GM18508 (cell line): ENCODE data around the gene SLC2A11.
"Not testable (repeated sequence)": the region's sequence is repeated elsewhere in the genome, so short reads cannot be mapped to it uniquely, and the experiment has no call there.

Experiments
- ATAC-seq: cut with Tn5 transposase; IDR thresholded peaks from one replicate; pipeline ENCODE4 v1.9.1; 2021; ENCODE audit warnings: moderate number of reproducible peaks; ENCODE audit not compliant: insufficient read depth, unreplicated experiment

The SLC2A11 gene

DNA sequence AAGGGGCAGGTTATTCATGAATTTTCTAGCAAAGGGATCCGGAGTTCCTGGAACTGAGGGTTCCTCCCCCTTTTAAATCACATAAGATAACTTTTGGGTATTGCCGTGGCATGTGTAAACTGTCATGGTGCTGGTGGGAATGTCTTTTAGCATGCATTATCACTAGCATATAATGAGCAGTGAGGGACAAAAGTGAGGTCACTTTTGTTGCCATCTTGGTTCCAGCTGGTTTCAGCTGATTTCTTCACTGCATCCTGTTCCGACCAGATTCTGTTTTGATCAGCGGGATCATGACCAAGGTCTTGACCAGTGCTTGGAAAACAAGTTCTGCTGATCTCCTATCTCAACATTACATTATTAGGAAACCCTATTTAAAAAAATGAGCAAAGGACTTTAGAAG, 43.9 kb downstream of the SLC2A11 start:
- ATAC-seq: no peak

DNA sequence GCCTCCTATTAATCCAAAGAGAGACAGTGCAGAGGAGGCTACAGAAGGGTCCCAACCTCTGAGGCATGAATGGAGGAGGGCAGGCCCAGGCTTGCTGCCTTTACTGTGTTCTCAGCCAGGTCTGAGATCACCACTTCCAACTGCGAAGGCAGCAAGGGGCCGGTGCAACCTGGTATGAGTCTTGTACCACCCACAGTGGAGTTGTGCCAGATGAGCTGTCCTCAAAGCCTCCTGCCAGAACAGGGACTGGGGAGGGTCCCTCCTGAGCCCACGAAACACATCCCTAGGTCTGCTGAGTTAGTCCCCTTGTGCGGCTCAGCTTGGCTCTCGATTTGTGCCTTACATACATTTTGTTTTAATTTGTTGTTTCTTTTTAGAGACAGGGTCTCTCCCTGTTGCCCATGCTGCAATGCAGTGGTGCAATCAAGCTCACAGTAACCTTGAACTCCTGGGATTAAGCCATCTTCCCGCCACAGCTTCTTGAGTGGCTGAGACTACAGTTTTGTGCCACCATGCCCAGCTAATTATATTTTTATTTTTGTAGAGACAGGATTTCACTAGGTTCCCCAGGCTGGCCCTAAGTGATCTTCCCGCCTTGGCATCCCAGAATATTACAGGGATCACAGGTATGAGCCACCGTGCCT, 45.8 kb downstream of the SLC2A11 start:
- ATAC-seq: no peak

DNA sequence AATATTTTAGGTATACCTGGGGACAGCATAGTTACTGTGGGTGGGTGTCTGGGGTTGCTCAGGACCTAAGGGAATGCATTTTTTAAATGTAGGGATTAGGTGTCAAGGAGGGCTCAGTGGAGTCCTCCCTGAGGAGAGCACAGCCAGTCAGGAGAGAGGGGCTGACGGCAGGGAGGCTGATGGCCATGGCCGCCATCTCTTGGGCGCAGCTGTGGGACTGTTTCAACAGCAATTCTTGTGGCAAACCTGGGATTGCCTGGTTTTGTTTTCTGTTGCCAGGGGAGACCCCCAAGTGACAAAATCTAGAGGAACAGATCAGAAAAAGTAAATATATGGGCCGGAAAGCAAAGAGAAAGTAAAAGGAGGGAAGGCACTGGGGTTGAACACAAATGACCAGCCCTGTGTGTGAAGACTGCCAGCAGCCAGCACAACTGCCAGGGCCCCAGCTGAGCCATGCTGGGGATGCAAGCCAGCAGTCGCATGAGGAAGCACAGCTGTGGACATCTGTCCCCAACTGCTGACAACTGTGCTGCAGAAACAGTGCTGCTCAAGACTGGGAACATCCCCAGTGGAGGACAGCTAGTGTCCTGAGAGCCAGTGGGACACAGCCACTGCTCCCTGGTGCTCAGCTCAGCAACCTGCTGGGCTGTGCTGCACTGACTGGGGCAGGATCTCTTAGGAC, 47.0 kb downstream of the SLC2A11 start:
- ATAC-seq: no peak

DNA sequence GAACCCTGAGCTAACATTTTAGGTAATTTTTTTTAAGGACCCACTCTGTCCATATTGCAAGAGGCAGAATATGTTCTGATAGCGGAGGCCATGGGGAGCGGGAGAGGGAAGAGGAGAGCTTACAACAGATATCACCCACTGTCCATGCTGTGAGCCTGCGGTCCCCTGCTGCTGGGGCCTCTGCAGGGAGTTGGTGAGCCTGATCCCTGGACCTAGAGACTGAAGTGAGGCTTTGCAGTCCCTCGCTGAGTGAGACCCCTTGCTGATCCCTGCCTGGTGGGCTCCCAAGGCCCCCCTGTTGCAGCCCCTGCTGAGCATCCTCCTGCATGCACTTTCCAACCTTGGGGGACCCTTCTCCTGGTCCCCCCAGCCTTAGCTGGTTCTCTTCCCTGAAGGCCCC, 49.0 kb downstream of the SLC2A11 start:
- no peak for ATAC-seq

DNA sequence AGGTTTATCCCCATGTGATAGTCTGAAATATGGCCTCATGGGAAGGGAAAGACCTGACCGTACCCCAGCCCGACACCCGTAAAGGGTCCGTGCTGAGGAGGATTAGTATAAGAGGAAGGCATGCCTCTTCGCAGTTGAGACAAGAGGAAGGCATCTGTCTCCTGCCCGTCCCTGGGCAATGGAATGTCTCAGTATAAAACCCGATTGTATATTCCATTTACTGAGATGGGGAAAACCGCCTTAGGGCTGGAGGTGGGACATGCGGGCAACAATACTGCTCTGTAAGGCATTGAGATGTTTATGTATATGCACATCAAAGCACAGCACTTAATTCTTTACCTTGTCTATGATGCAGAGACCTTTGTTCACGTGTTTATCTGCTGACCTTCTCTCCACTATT, 49.7 kb downstream of the SLC2A11 start:
- not testable (repeated sequence) for ATAC-seq

DNA sequence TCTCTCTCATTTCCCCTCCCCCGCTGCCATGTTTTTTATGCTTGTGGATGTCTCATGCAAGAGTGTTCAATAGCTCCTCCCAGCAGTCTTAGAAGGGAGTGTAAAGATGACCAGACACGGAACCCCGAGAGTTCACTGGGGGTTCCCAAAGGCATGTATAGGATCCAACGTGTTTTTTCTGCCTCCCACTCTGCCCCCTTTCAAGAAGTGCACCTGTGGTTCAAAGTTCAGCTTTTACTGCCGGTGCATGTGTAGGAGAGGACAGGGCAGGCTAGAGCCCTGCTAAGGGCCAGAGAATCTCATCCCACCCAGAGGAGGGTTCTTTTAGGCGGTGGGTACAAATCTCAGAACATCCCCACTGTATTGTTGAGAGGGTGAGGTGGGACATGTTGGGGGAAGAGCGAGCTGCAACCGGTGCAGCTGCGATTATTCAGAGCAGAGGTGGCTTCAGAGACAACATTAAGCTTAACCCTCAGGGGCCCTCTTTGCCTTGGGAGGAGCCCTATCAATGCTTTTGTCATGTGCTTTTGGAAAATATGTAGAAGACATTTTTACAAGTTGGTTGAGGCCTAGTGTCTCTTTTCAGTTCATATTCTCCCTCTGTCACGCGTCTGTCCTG, 51.0 kb downstream of the SLC2A11 start:
- ATAC-seq: no peak

DNA sequence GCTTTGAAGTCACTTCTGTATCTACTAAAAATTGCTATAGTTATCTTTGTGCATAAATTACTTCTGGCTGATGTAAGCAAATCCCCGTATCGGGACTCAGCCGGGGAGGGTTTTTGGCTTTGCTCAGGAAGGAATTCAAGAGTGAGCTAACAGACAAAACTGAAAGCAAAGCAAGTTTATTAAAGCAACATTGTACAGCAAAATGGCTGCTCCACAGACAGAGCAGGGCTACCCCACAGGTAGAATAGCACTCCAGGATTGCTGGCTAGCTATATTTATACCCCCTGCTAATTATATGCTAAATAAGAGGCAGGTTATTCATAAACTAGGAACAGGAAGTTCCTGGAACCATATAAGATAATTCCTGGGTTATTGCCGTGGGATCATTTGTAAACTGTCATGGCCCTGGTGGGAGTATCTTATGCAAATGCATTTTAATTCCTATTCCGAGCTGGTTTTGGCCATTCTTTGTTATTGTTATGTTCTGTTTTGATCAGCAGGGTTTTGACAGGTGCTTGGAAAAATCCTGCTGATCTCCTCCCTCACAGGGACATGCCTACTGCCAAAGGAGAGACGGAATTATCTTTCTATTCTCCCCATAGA, 51.7 kb downstream of the SLC2A11 start:
- ATAC-seq: no peak

DNA sequence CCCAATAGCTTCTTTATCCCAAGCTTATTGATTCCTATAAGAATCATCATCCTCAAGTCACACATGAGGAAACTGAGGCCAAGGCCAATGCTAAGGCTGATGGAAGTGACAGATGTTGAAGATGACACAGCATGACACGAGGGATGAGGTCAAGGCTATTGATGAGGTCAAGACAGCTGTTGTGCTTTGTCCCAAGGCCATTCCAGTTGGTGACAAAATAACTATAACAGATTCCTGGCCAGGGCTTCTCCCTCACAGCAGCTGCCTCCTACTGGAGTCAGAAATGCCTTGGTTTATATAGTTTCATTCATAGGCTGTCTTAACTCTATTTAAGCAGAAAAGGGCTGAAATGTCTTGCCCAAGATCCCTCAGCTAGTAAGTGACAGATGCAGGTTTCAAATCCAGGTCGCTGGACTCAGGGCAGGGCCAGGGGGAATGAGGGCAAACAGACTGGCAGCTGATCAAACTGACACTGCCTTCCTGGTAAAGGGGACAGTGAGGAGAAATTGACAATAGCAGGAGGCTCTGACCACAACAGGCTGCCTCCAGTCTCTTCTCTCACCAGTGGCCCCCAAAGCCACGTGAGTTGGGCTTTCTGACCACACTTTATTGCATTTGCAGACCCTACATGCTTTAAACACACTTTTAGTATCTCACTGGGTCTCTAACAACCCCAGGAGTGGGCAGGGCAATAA, 53.0 kb downstream of the SLC2A11 start:
- ATAC-seq: no peak

DNA sequence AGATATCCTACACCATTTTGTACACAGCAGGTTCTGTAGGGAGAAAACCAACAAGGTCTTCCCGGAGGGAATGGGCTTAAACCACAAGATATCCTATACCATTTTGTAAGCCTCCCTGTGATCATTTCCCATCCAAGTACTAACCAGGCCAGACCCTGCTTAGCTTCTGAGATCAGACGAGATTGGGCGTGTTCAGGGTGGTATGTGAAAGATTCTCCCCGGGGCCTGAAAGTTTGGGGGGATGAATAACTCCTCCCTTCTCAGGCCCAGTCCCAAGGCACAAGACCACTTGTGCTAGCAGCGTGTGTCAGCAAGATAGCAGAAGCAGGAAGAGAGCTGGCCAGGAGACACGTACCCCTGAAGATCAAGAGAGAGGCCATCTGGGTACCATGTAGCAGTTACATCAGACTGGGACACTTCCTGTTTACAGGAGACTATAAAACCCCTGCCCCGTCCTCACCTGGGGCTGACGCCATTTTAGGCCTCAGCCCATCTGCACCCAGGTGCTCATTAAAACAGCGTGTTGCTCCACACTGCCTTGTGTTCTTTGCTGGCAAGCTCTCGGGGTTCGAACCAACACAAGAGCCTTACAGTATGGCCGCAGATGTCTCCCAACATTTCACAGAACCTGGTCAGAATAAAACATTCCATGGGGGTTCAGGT, 53.8 kb downstream of the SLC2A11 start:
- ATAC-seq: no peak

DNA sequence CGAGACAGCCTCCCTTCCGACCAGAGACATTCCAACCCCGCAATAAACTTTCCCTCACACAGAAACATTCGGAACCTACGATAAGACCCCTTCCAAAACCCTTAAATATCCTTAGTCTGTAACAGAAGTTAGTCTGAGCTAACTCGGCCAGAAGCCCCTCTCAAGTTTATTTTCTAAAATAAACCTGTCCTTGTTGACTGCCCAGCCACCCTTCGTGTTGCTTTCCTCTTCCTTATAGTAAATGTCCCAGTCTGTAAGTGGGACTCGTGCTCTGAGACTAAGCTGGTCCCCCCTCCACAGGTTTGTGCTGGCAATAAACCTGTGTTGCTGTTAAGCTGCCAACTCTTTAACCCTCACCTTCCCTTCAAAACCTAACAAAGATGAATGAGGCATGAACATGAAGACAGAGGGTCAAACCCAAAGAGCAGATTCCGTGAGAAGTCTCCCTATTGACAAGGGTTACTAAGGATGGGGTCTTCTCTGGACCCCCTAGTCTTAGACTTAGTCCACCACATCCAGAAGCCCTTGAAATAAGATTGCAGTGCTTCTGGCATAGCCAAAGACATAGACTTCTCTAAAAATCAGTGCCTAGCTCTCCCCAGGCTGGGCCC, 54.7 kb downstream of the SLC2A11 start:
- no peak for ATAC-seq

DNA sequence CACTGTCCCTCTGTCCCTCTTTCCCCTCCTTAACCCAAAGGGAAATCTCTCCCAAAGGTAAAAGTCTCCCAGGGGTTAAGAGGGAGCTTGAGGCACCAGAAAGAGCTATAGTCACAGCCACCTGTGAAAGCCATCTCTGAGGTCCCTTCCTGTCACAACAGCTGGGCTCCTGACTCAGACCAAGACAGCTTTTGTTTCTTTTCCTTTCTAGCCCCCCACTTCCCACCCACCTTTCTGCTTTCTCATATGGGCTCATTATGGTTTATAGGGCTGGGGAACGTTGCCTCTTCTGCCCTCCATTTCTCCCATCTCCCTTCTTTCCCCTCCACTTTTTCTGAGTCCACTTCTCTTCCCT, 55.6 kb downstream of the SLC2A11 start:
- no peak for ATAC-seq

DNA sequence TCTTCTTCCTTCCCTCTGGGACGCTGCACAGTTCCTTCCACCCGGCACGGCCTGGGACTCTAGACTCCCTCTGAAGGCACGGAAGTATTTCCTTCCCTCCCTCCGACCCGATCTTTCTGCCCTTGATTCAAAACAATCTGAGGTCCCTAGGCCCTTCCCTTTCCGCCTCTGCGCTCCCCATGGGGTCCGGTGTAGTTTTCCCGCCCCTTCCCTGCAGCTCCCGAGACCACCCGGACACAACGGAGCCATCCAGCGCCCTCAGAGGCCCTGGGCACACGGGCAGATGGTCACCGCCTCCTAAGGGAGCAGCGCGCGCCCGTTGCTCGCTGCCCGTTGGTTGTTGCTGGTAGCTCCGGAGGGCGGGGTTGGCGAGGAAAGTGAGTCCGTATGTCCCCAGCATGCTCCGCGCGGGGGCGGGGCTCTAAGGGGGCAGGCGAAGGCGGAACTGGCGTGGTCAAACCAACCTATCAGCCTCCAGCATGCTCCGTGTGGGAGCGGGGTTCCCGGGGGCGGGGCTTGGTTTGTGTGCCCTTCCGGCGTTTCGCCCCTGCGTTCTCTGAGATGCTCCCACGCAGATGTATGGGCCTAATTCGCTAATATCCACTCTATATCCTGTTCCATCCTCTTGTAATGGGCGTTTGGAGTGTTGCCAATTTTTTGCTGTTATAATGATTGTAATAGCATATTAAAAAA, 56.1 kb downstream of the SLC2A11 start:
- ATAC-seq: peak; percentile 66

DNA sequence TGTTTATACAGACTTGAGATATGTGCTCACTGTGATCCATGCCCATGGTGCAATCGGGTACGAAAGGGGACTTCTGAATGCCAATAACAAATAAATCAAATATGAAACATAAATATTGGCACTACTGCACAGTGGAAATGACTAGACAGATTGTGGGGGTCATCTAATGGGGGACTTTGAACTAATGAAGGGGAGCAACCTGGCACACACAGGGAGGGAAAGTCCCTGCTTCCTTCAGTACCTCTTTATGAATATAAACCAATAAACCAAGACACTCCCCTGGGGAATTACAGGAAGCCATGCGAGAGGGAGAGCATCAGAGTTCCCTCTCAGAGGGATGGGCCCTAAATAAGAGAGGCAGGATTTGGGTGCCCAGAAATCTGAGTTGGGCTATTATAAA, 57.6 kb downstream of the SLC2A11 start:
- ATAC-seq: no peak

DNA sequence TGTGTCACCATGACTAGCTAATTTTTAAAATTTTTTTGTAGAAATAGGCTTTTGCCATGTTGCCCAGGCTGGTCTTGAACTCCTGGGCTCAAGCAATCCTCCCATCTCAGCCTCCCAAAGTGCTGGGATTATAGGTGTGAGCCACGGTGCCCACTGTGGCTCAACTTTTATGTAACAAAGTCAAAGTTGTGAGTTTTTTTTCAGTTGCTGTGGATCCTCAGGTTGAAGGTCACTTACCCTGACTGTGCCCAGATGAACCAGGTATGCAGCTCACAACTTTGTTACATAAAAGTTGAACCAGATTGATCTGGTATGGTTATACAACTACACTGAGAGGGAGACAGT, 62.6 kb downstream of the SLC2A11 start:
- ATAC-seq: not testable (repeated sequence)

DNA sequence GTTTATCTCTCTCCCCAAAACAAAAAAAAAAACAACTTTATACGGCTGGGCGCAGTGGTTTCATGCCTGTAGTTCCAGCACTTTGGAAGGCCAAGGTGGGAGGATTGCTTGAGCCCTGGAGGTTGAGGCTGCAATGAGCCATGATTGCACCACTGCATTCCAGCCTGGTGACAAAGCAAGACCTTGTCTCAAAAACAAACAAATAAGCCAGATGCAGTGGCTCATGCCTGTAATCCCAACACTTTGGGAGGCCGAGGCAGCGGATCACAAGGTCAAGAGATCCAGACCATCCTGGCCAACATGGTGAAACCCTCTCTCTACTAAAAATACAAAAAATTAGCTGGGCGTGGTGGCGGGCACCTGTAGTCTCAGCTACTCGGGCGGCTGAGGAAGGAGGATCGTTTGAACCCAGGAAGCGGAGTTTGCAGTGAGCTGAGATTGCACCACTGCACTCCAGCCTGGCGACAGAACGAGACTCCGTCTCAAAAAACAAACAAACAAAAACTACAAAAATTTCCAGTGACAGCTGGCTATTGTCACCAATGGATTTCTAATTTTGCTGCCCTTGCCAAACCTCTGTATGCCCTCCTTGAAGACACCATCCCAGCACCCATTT, 64.0 kb downstream of the SLC2A11 start:
- not testable (repeated sequence) for ATAC-seq

DNA sequence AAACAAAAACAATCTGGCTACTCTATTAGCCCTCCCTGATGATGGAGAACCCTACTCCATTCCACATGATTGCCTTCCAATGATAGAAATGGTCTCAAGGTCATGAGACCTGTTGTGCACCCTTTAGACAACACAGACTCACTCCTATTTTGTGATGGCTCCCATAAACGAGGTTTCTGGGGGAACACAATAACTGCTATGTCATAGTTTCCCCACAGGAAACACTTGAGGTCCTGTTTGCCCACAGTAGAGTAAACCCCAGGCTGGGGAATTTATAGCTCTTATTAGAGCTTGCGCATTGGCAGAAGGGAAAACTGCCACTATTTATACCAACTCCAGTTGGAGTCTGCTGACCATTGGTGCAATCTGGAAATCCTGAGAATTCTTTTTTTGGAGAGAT, 65.2 kb downstream of the SLC2A11 start:
- ATAC-seq: no peak

DNA sequence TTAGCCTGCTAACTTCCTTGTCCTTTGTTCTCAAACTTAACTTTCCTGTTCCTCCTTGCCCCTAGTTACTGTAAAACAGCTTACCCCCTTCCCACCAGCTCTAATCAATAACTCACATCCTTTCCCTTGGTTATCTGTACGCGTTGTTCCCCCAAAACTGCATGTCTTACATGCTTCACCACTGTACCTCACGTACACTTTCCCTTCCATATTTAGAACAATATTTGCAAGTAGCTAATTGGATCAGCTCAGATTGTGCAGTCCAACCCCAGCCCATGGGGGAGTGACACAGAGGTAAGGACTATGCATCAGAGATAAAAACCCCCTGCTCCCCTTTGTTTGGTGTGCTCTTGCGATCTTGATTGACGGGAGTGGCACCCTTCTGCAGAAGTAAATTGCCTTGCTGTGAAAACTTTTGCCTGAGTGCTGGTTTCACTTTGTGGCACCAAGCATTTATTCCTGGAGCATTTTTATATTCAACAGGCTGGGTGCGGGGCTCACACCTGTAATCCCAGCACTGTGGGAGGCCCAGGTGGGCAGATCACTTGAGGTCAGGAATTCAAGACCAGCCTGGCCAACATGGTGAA, 67.4 kb downstream of the SLC2A11 start:
- no peak for ATAC-seq

DNA sequence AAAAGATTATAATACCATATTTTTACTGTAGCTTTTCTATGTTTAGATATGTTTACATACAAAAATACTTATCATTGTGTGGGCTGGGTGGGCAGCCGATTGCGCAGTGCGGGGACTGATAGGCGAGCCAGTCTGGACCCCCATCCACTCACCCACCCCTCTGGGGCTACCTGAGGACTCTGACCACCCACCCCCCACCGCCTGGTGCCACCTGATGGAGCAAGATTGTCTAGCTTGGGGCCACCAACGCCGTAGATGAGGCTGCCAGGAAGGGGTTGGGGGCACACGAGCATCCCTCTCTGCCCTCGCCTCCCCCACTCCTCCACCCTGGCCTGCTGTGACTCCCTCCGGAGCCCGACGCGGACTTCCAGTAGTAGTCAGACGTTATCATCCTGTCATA, 68.9 kb downstream of the SLC2A11 start:
- no peak for ATAC-seq
